ENCODE data around the gene ARL8A.
"Not testable (repeated sequence)": the region's sequence is repeated elsewhere in the genome, so short reads cannot be mapped to it uniquely, and the experiment has no call there.

ARL8A gene

GRCh38 chr1:202182040-202182877 is 37.7 kb upstream of the ARL8A start:
- Mint-ChIP-seq H3K36me3 (ENCODE audit: insufficient read depth) (no peaks in the 10 kb centered on the region), H3K4me1 (ENCODE audit: low read depth in 2 of 2) (peaks cover 10 to 12% of the 10 kb centered on the region in 2 donors), H3K4me3 (no peak overlapping the region), H3K9me3 (no peaks in the 10 kb centered on the region), H3K27me3 (peaks cover 0 to 24% of the 10 kb centered on the region in 2 donors), H3K27ac (peak overlapping the region; percentile 9 to 21)
- DNase-seq (no peak), ATAC-seq (replicated peaks) (no peak)

- no peaks in the 10 kb centered on the region for H3K36me3 Mint-ChIP-seq (ENCODE audit: insufficient read depth)
- no peak overlapping the region for H3K4me3 Mint-ChIP-seq
- H3K27me3 Mint-ChIP-seq = peaks cover 0 to 17% of the 10 kb centered on the region in 2 donors
- peak overlapping the region; percentile 9 to 21 for H3K27ac Mint-ChIP-seq
- ATAC-seq (replicated peaks) (no peak), DNase-seq (no peak)
- H3K9me3 Mint-ChIP-seq = no peaks in the 10 kb centered on the region
- H3K4me1 Mint-ChIP-seq (ENCODE audit: low read depth in 2 of 2) = peaks cover 10 to 12% of the 10 kb centered on the region in 2 donors
Measured at GRCh38 chr1:202181586-202181985, 37.0 kb upstream of the ARL8A start.

GRCh38 chr1:202180751-202181139 is 36.2 kb upstream of the ARL8A start:
- not testable (repeated sequence) for ATAC-seq (replicated peaks); H3K9me3 Mint-ChIP-seq; DNase-seq; H3K4me3 Mint-ChIP-seq; H3K27ac Mint-ChIP-seq; H3K36me3 Mint-ChIP-seq (ENCODE audit: insufficient read depth)
- H3K4me1 Mint-ChIP-seq (ENCODE audit: low read depth in 2 of 2) = peaks cover 10 to 12% of the 10 kb centered on the region in 2 donors
- H3K27me3 Mint-ChIP-seq = peaks cover 0 to 14% of the 10 kb centered on the region in 2 donors

GRCh38 chr1:202179828-202180750 is 35.6 kb upstream of the ARL8A start:
- peaks cover 10 to 12% of the 10 kb centered on the region in 2 donors for H3K4me1 Mint-ChIP-seq (ENCODE audit: low read depth in 2 of 2)
- ATAC-seq (replicated peaks) = no peak
- H3K27me3 Mint-ChIP-seq = peaks cover 0 to 7% of the 10 kb centered on the region in 2 donors
- H3K9me3 Mint-ChIP-seq = no peaks in the 10 kb centered on the region
- no peak overlapping the region for H3K4me3 Mint-ChIP-seq
- DNase-seq = no peak
- no peaks in the 10 kb centered on the region for H3K36me3 Mint-ChIP-seq (ENCODE audit: insufficient read depth)
- H3K27ac Mint-ChIP-seq = no peak overlapping the region

GRCh38 chr1:202176949-202177927 is 32.7 kb upstream of the ARL8A start:
- no peak for DNase-seq

GRCh38 chr1:202173993-202174392 is 29.5 kb upstream of the ARL8A start:
- DNase-seq (no peak), ATAC-seq (replicated peaks) (no peak)
- no peaks in the 10 kb centered on the region for H3K36me3 Mint-ChIP-seq (ENCODE audit: insufficient read depth)
- H3K9me3 Mint-ChIP-seq = no peaks in the 10 kb centered on the region
- H3K27me3 Mint-ChIP-seq = no peaks in the 10 kb centered on the region
- peaks cover 0 to 5% of the 10 kb centered on the region in 2 donors for H3K4me1 Mint-ChIP-seq (ENCODE audit: low read depth in 2 of 2)
- H3K4me3 Mint-ChIP-seq = no peak overlapping the region
- H3K27ac Mint-ChIP-seq = peak overlapping the region in 1 of 2 donors; percentile 50

More at GRCh38 chr1:202176949-202177927, 32.7 kb upstream of the ARL8A start:
- Mint-ChIP-seq H3K4me3 (no peak overlapping the region), H3K4me1 (ENCODE audit: low read depth in 2 of 2) (peaks cover 0 to 5% of the 10 kb centered on the region in 2 donors), H3K9me3 (no peaks in the 10 kb centered on the region), H3K27ac (no peak overlapping the region), H3K36me3 (ENCODE audit: insufficient read depth) (no peaks in the 10 kb centered on the region), H3K27me3 (no peaks in the 10 kb centered on the region)
- no peak for ATAC-seq (replicated peaks)

GRCh38 chr1:202172015-202172355 is 27.4 kb upstream of the ARL8A start:
- Mint-ChIP-seq H3K27ac (no peak overlapping the region), H3K36me3 (ENCODE audit: insufficient read depth) (no peaks in the 10 kb centered on the region), H3K9me3 (no peaks in the 10 kb centered on the region), H3K27me3 (no peaks in the 10 kb centered on the region), H3K4me3 (no peak overlapping the region), H3K4me1 (ENCODE audit: low read depth in 2 of 2) (peaks cover 0 to 5% of the 10 kb centered on the region in 2 donors)
- ATAC-seq (replicated peaks) (peak; percentile 51), DNase-seq (no peak)

GRCh38 chr1:202171292-202172014 is 26.9 kb upstream of the ARL8A start:
- Mint-ChIP-seq H3K27me3 (no peaks in the 10 kb centered on the region), H3K27ac (no peak overlapping the region), H3K9me3 (no peaks in the 10 kb centered on the region), H3K36me3 (ENCODE audit: insufficient read depth) (no peaks in the 10 kb centered on the region), H3K4me1 (ENCODE audit: low read depth in 2 of 2) (peaks cover 1 to 9% of the 10 kb centered on the region in 2 donors), H3K4me3 (no peak overlapping the region)
- ATAC-seq (replicated peaks) = no peak
- DNase-seq = no peak

- ATAC-seq (replicated peaks) (peak; percentile 58), DNase-seq (no peak)
- Mint-ChIP-seq H3K4me3 (no peak overlapping the region), H3K36me3 (ENCODE audit: insufficient read depth) (no peaks in the 10 kb centered on the region), H3K4me1 (ENCODE audit: low read depth in 2 of 2) (peaks cover 1 to 10% of the 10 kb centered on the region in 2 donors), H3K9me3 (no peaks in the 10 kb centered on the region), H3K27ac (peak overlapping the region; percentile 28 to 49), H3K27me3 (no peaks in the 10 kb centered on the region)
Measured at GRCh38 chr1:202170726-202171125, 26.2 kb upstream of the ARL8A start.

- ATAC-seq (replicated peaks) (no peak), DNase-seq (no peak)
- peaks cover 16 to 21% of the 10 kb centered on the region in 2 donors for H3K4me1 Mint-ChIP-seq (ENCODE audit: low read depth in 2 of 2)
- peaks cover 9% of the 10 kb centered on the region for H3K36me3 Mint-ChIP-seq (ENCODE audit: insufficient read depth)
- H3K4me3 Mint-ChIP-seq = no peak overlapping the region
- H3K27me3 Mint-ChIP-seq = no peaks in the 10 kb centered on the region
- H3K9me3 Mint-ChIP-seq = no peaks in the 10 kb centered on the region
- H3K27ac Mint-ChIP-seq = no peak overlapping the region
Measured at GRCh38 chr1:202168861-202169260, 24.3 kb upstream of the ARL8A start.

GRCh38 chr1:202167708-202168415 is 23.3 kb upstream of the ARL8A start:
- no peak for DNase-seq
- ATAC-seq (replicated peaks) = no peak
- Mint-ChIP-seq H3K9me3 (no peaks in the 10 kb centered on the region), H3K36me3 (ENCODE audit: insufficient read depth) (peaks cover 11% of the 10 kb centered on the region), H3K27ac (no peak overlapping the region), H3K27me3 (no peaks in the 10 kb centered on the region), H3K4me3 (no peak overlapping the region), H3K4me1 (ENCODE audit: low read depth in 2 of 2) (peaks cover 26% of the 10 kb centered on the region in 2 donors)

GRCh38 chr1:202167054-202167453 is 22.5 kb upstream of the ARL8A start:
- H3K4me3 Mint-ChIP-seq; ATAC-seq (replicated peaks); H3K9me3 Mint-ChIP-seq; DNase-seq; H3K27me3 Mint-ChIP-seq: not testable (repeated sequence)
- H3K4me1 Mint-ChIP-seq (ENCODE audit: low read depth in 2 of 2) = peaks cover 32 to 34% of the 10 kb centered on the region in 2 donors
- H3K27ac Mint-ChIP-seq = peak overlapping the region; percentile 53 to 58
- H3K36me3 Mint-ChIP-seq (ENCODE audit: insufficient read depth) = peaks cover 19% of the 10 kb centered on the region
